ENCODE data around the gene HNRNPCL1. TPM values are rescaled to one million over a fixed set of nuclear protein-coding genes. Genes with fewer than 3 reads are reported as not detected.
"Not testable (repeated sequence)": the region's sequence is repeated elsewhere in the genome, so short reads cannot be mapped to it uniquely, and the experiment has no call there.

The HNRNPCL1 gene
- total RNA-seq, 1 experiment from 2014 or later: not detected

DNA sequence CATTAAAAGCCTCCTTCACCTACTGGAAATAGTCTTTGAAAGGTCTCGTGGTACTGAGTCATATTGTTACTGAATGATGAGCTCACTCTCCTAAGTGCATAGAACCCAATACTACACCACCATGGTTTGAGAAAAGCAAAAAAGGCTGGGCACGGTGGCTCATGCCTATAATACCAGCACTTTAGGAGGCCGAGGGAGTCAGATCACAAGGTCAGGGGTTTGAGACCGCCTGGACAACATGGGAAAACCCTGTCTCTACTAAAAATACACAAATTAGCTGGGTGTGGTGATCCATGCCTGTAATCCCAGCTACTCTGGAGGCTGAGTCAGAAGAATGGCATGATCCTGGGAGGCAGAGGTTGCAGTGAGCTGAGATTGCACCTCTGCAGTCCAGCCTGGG, 3.3 kb upstream of the HNRNPCL1 start:
- ChIA-PET POLR2A (ENCODE audit: unreplicated experiment) (no interaction called here), CTCF (no interaction called here)
- Histone ChIP-seq H4K20me1 (ENCODE audit: insufficient read depth) (no peaks in the 10 kb centered on the region), H3K27ac (no peak overlapping the region), H3K4me3 (no peak overlapping the region), H3K9me2 (ENCODE audit: insufficient read depth) (no peaks in the 10 kb centered on the region), H3K27me3 (ENCODE audit: insufficient read depth, low read depth) (peaks cover 5% of the 10 kb centered on the region; the same call in 1 of the 2 replicates), H3K9me3 (ENCODE audit: insufficient read depth, low read depth) (no peaks in the 10 kb centered on the region), H3K4me1 (replicated peaks; ENCODE audit: insufficient read depth) (no peaks in the 10 kb centered on the region), H3K36me3 (ENCODE audit: low read depth) (no peaks in the 10 kb centered on the region), H3K79me2 (ENCODE audit: low read depth) (no peaks in the 10 kb centered on the region), H3F3A (ENCODE audit: insufficient read depth, low read depth) (no peaks in the 10 kb centered on the region), H3K4me2 (no peak overlapping the region), H2AFZ (no peak overlapping the region)
- DNase-seq: no peak
- no TSS peak for BruUV-seq (replicated peaks)
- intact Hi-C loops (cut with micrococcal nuclease; ENCODE audit: unreplicated experiment): no loop called here
- no peak for TF ChIP-seq EZH2 (IDR thresholded peaks at IDR 0.05; ENCODE audit: low read depth)
- TF ChIP-seq, protein P1, sequence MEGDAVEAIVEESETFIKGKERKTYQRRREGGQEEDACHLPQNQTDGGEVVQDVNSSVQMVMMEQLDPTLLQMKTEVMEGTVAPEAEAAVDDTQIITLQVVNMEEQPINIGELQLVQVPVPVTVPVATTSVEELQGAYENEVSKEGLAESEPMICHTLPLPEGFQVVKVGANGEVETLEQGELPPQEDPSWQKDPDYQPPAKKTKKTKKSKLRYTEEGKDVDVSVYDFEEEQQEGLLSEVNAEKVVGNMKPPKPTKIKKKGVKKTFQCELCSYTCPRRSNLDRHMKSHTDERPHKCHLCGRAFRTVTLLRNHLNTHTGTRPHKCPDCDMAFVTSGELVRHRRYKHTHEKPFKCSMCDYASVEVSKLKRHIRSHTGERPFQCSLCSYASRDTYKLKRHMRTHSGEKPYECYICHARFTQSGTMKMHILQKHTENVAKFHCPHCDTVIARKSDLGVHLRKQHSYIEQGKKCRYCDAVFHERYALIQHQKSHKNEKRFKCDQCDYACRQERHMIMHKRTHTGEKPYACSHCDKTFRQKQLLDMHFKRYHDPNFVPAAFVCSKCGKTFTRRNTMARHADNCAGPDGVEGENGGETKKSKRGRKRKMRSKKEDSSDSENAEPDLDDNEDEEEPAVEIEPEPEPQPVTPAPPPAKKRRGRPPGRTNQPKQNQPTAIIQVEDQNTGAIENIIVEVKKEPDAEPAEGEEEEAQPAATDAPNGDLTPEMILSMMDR (conservative IDR thresholded peaks at IDR 0.05): no peak

DNA sequence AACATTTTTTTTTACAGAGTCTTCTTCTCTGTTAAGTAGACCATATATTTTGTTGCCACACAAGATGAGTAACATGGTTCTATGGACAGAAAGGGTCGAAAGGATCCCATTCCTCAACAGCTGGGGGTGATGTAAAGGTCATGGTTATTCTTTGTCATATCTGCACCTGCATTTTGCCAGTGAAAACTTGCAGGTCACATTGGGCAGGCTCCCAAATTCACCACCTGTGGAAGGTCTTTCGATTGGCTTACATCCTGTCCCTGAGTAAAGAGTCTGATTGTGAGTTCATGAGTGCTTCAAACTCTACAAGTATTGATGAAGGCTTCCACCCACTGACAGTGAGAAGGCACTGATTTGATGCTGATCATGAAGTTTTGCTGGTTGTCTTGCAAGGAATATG, 15.3 kb downstream of the HNRNPCL1 start:
- H3K27me3 ChIP-seq (ENCODE audit: insufficient read depth, low read depth); H3K27ac ChIP-seq; intact Hi-C loops (cut with micrococcal nuclease; ENCODE audit: unreplicated experiment); CTCF ChIA-PET; H3K4me1 ChIP-seq (replicated peaks; ENCODE audit: insufficient read depth); H3K9me3 ChIP-seq (ENCODE audit: insufficient read depth, low read depth); H3K36me3 ChIP-seq (ENCODE audit: low read depth); H3K4me3 ChIP-seq; BruUV-seq (replicated peaks); DNase-seq; H3K9me2 ChIP-seq (ENCODE audit: insufficient read depth); H3F3A ChIP-seq (ENCODE audit: insufficient read depth, low read depth); H4K20me1 ChIP-seq (ENCODE audit: insufficient read depth); POLR2A ChIA-PET (ENCODE audit: unreplicated experiment); H3K4me2 ChIP-seq; H2AFZ ChIP-seq; H3K79me2 ChIP-seq (ENCODE audit: low read depth): not testable (repeated sequence)

DNA sequence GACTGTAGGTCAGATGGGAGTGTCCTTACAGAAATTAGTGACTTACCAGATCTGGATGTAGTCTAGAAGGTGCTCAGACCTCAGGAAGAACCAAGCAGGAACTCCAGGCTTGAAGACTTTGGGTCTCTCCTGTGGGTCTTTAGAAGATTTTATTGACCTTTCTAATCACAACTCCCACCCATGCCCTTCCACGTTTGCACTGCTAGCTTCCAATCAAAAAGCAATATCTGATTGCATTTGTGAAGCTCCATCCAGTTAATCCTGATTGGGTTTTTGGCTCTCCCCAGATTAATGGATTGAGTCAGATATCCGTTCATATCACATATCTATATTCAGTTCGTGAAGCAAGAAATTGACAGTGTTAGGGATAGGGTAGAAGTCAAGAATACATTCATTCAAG, 17.2 kb downstream of the HNRNPCL1 start, which contains the start of gene PRAMEF11:
PRAMEF11 (minus strand) TSS at position 101 of the 400 bp plus-strand sequence. CDS start 2,621 bp downstream, outside the sequence.
- H3K36me3 ChIP-seq (ENCODE audit: low read depth); H3K27ac ChIP-seq; intact Hi-C loops (cut with micrococcal nuclease; ENCODE audit: unreplicated experiment); H2AFZ ChIP-seq; BruUV-seq (replicated peaks); H3F3A ChIP-seq (ENCODE audit: insufficient read depth, low read depth); POLR2A ChIA-PET (ENCODE audit: unreplicated experiment); H3K4me2 ChIP-seq; CTCF ChIA-PET; DNase-seq; H4K20me1 ChIP-seq (ENCODE audit: insufficient read depth); H3K9me2 ChIP-seq (ENCODE audit: insufficient read depth); H3K27me3 ChIP-seq (ENCODE audit: insufficient read depth, low read depth); H3K4me1 ChIP-seq (replicated peaks; ENCODE audit: insufficient read depth); H3K9me3 ChIP-seq (ENCODE audit: insufficient read depth, low read depth); H3K4me3 ChIP-seq; H3K79me2 ChIP-seq (ENCODE audit: low read depth): not testable (repeated sequence)

DNA sequence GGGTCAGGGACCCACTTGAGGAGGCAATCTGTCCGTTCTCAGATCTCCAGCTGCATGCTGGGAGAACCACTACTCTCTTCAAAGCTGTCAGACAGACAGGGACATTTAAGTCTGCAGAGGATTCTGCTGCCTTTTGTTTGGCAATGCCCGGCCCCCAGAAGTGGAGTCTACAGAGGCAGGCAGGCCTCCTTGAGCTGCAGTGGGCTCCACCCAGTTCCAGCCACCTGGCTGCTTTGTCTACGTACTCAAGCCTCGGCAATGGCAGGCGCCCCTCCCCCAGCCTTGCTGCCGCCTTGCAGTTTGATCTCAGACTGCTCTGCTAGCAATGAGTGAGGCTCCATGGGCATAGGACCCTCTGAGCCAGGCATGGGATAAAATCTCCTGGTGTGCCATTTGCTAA, 29.5 kb downstream of the HNRNPCL1 start:
- H3K9me2 ChIP-seq (ENCODE audit: insufficient read depth); H3K79me2 ChIP-seq (ENCODE audit: low read depth); CTCF ChIA-PET; H3K9me3 ChIP-seq (ENCODE audit: insufficient read depth, low read depth); POLR2A ChIA-PET (ENCODE audit: unreplicated experiment); DNase-seq; H3K4me1 ChIP-seq (replicated peaks; ENCODE audit: insufficient read depth); H3K27me3 ChIP-seq (ENCODE audit: insufficient read depth, low read depth); H3K36me3 ChIP-seq (ENCODE audit: low read depth); H3F3A ChIP-seq (ENCODE audit: insufficient read depth, low read depth); H4K20me1 ChIP-seq (ENCODE audit: insufficient read depth); H3K27ac ChIP-seq; H2AFZ ChIP-seq; H3K4me3 ChIP-seq; intact Hi-C loops (cut with micrococcal nuclease; ENCODE audit: unreplicated experiment); BruUV-seq (replicated peaks); H3K4me2 ChIP-seq: not testable (repeated sequence)

DNA sequence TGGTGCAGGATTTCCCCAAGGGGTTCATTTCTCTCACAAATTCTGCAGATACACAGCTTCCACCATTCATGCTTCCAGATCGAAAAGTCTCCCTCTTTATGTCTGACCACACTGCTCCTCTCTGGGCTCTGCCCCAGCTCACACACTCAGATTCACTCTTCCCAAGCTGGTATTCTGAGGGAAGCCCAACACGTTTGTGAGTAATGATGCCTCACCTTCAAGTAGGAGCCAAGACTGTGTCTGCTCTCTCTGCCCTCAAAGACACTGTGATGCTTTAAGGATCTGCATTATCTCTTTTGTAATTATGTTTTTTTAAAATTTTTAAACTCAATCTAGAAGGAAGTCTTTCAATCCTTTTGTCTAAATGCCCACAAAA, 37.1 kb downstream of the HNRNPCL1 start:
- Histone ChIP-seq H3K4me3 (no peak overlapping the region), H3K27me3 (ENCODE audit: insufficient read depth, low read depth) (peaks cover 2% of the 10 kb centered on the region; the same call in 1 of the 2 replicates), H3K9me3 (ENCODE audit: insufficient read depth, low read depth) (no peaks in the 10 kb centered on the region), H3K27ac (no peak overlapping the region), H3K79me2 (ENCODE audit: low read depth) (no peaks in the 10 kb centered on the region), H2AFZ (no peak overlapping the region), H3K9me2 (ENCODE audit: insufficient read depth) (no peaks in the 10 kb centered on the region), H3K4me2 (no peak overlapping the region), H3K36me3 (ENCODE audit: low read depth) (no peaks in the 10 kb centered on the region), H3K4me1 (replicated peaks; ENCODE audit: insufficient read depth) (no peaks in the 10 kb centered on the region), H3F3A (ENCODE audit: insufficient read depth, low read depth) (no peaks in the 10 kb centered on the region), H4K20me1 (ENCODE audit: insufficient read depth) (no peaks in the 10 kb centered on the region)
- DNase-seq: no peak
- CTCF ChIA-PET: no interaction called here
- intact Hi-C loops (cut with micrococcal nuclease; ENCODE audit: unreplicated experiment): no loop called here
- no TSS peak for BruUV-seq (replicated peaks)
- no peak for TF ChIP-seq EZH2 (IDR thresholded peaks at IDR 0.05; ENCODE audit: low read depth)
- TF ChIP-seq, protein P1 (conservative IDR thresholded peaks at IDR 0.05): no peak
- POLR2A ChIA-PET (ENCODE audit: unreplicated experiment): no interaction called here

All from PC-9 (cell line).